GM18907 (cell line): Measurements from ENCODE around the gene CCR4.
"Not testable (repeated sequence)": the region's sequence is repeated elsewhere in the genome, so short reads cannot be mapped to it uniquely, and the experiment has no call there.

Source experiments
- ATAC-seq: cut with Tn5 transposase; IDR thresholded peaks from one replicate; pipeline ENCODE4 v1.9.1; 2021; ENCODE audit warnings: mild to moderate bottlenecking, moderate library complexity; ENCODE audit not compliant: unreplicated experiment

The CCR4 gene

DNA sequence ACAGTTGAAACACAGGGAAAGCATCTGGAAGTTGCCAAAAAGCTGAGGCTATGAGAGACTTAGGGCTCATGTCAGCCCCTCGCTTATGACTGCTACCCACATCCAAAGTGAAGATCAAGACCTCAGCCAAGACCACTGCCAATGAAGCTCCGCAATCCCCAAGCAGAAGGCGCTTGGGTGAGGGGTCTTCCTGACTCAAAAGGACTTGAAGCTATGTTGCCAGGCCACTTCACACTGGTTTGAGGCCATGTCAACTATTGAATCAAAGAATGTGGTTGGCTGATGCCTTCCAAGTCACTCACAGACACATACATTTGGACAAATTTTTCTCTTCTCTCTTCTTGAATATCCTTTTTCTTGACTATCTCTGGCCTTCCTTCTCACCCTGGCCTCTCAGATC is 928 bp upstream of the CCR4 start:
- ATAC-seq = no peak

DNA sequence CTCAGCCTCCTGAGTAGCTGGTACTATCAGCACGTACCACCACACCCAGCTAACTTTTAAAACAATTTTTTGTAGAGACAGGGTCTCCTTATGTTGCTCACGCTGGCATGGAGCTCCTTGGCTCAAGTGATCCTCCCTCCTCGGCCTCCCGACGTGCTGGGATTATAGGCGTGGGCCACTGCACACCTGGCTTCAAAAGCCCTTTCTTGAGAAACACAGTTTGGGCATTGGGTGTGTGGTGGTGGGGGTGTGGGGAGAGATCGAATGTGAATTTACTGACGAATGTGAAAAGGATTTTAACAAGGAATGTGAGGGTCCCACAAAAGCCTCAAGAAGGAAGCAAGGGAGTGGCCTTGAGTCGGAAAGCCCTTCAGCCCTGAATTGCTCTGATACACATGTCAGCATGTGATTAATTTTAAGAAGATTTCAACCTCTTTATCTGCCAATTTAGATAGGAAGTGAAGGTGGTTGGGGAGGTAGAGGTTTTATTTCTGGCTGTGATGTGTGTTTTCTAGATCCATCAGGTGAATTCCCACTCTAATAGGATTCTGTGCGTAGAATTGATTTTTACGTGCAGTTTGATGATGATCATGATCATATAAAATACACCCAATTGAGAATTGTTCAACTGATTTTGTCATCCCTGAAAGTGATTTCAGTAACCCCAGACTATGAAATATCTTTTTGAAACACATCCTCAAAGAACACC is 1.1 kb downstream of the CCR4 start:
- ATAC-seq = no peak

- no peak for ATAC-seq
These were observed 3.1 kb downstream of the CCR4 start for GRCh38 chr3:32954506-32954905.

GRCh38 chr3:32956750-32957570 is 5.5 kb downstream of the CCR4 start:
- no peak for ATAC-seq

- no peak for ATAC-seq
These were observed 7.1 kb downstream of the CCR4 start for GRCh38 chr3:32958509-32958908.

GRCh38 chr3:32959371-32959770 is 7.9 kb downstream of the CCR4 start:
- ATAC-seq = no peak

GRCh38 chr3:32960404-32961170 is 9.1 kb downstream of the CCR4 start:
- ATAC-seq = peak; percentile 74

- no peak for ATAC-seq
These were observed 9.8 kb downstream of the CCR4 start for GRCh38 chr3:32961189-32961715.

DNA sequence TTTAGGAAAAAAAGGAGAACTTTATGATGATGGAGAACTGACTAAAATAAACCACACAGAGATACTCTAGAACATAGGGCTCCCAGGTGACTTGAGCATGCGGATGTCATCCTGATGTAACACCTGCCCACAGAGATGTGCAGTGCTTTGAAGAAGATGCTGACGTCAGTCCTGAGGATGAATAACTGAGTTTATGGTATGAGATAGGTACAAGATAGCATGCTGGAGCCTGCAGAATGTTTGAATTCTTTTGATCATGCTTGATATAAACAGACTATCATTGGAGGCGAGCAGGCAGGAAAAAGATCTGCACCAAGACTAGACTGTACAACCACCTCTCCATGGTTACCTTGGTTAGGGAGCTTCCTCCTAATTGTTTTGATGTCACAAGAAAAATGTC is 12.4 kb downstream of the CCR4 start:
- no peak for ATAC-seq

DNA sequence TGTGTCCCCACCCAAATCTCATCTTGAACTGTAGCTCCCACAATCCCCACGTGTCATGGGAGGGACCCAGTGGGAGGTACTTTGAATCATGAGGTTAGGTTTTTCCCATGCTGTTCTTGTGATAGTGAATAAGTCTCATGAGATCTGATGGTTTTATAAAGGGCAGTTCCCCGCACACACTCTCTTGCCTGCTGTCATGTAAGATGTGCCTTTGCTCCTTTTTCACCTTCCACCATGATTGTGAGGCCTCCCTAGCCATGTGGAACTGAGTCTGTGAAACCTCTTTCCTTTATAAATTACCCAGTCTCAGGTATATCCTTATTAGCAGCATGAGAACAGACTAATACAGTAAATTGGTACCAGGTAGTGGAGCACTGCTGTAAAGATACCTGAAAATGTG is 13.3 kb downstream of the CCR4 start:
- not testable (repeated sequence) for ATAC-seq

GRCh38 chr3:32965617-32966213 is 14.3 kb downstream of the CCR4 start:
- ATAC-seq = not testable (repeated sequence)

GRCh38 chr3:32966627-32967026 is 15.2 kb downstream of the CCR4 start:
- ATAC-seq = not testable (repeated sequence)

DNA sequence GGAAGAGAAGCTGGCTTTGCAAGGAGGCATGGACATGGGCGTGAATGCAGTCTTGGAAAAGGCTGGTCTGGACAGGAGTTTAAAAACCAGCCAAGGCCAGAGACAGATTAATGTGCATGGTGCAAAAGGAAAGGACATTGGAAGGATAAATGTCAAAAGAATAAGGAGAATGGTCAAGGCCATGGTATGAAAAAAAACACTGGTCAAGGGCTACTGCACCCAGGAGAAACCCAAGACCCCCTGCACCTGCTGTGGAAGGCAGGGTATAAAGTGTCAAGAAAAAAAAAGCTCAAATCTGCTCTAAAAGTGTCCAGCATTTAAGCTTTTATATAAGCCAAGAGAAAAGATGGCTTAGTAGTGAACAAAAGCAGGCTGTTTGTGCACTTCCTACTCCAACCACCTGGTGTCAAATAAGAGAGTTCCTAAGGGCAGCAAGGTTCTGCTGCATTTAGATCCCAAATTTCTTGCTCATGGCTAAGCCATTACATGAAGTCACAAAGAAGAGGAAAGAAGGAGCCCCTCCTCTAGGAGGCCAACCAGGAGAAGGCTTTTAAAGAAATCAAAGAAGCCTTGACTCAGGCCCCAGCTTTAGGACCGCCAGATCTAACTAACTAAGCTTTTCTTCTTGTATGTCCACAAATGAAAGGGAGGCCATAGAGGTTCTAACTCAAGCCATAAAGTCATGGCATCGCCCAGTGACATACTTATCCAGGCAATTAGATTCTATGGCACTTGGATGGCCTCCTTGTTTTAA is 16.9 kb downstream of the CCR4 start:
- ATAC-seq = no peak

DNA sequence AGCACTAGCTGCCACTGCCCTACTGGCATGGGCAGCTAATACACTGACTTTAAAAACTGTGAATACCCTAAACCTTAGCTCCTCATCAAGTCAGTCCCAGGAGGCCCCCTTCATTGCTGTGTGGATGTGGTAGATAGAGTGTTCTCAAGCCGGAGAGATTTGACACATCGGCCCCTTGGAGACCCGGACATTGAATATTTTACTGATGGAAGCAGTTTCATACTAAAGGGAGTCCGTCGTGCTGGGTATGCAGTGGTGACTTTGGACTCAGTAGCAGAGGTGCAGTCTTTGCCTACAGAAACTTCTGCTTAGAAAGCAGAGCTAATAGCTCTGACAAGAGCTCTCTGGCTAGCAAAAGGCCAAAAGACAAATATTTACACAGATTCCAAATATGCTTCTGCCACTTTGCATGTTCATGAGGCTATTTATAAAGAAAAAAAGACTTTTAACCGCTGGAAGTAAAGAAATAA is 17.5 kb downstream of the CCR4 start:
- no peak for ATAC-seq

- ATAC-seq = no peak
These were observed 18.2 kb downstream of the CCR4 start for GRCh38 chr3:32969656-32970055.

GRCh38 chr3:32971291-32971690 is 19.8 kb downstream of the CCR4 start:
- not testable (repeated sequence) for ATAC-seq

GRCh38 chr3:32972482-32973146 is 21.2 kb downstream of the CCR4 start:
- no peak for ATAC-seq

- peak; percentile 91 for ATAC-seq
These were observed 22.5 kb downstream of the CCR4 start for GRCh38 chr3:32973982-32974381.

GRCh38 chr3:32975891-32976595 is 24.6 kb downstream of the CCR4 start:
- ATAC-seq = no peak
